Panc1 (cell line): Measurements from ENCODE around the gene GCNA. TPM values are rescaled to one million over a fixed set of nuclear protein-coding genes. Genes with fewer than 3 reads are reported as not detected.

Experiments used
- ATAC-seq: fragments of 200-7000 bp; cut with Tn5 transposase; 2 replicates; pipeline ENCODE4 v1.9.1; 2020; ENCODE audit warnings: mild to moderate bottlenecking, moderate library complexity
- BruUV-seq: library from RNA; stranded (reverse); fragments of 400-500 nt; replicated peaks from 2 replicates; lab custom pipeline; 2021; lab: Mats Ljungman, UMichigan
- CTCF ChIA-PET: fragments of 300-600 bp; sonication (Branson Sonifier 250); formaldehyde crosslinking; loops from one replicate; lab custom pipeline; 2022; ENCODE audit warnings: antibody characterized with exemption; lab: Charles Lee
- POLR2A ChIA-PET: fragments of 300-600 bp; sonication (Branson Sonifier 250); formaldehyde crosslinking; loops from one replicate; lab custom pipeline; 2022; ENCODE audit warnings: antibody characterized with exemption; lab: Charles Lee
- DNase-seq: peaks from one replicate; pipeline ENCODE4 v3.0.0-alpha.2; 2010; ENCODE audit warnings: low read depth, low spot score
- H3K27ac ChIP-seq: 2 replicates; pipeline ENCODE4 v1.5.1; 2011; ENCODE audit warnings: mild to moderate bottlenecking, low read length, inconsistent platforms
- H3K27me3 ChIP-seq: fragments of 200-500 bp; sonication (Bioruptor generic); 2 replicates; pipeline ENCODE4 v1.6.0; 2014; ENCODE audit warnings: low read length, inconsistent platforms; ENCODE audit not compliant: control insufficient read depth, insufficient read depth
- H3K36me3 ChIP-seq: fragments of 200-500 bp; sonication (Bioruptor generic); 2 replicates; pipeline ENCODE4 v1.5.1; 2014; ENCODE audit warnings: inconsistent platforms, mild to moderate bottlenecking, low read length, moderate library complexity; ENCODE audit not compliant: control insufficient read depth, insufficient read depth
- H3K4me1 ChIP-seq: 2 replicates; pipeline ENCODE4 v1.5.1; 2011; ENCODE audit warnings: inconsistent platforms, mild to moderate bottlenecking, low read length, moderate library complexity; ENCODE audit not compliant: control insufficient read depth, insufficient read depth
- H3K4me3 ChIP-seq, 2 experiments: 2 replicates each; pipeline ENCODE4 v1.5.1; 2011 to 2012; ENCODE audit warnings: low read depth in 2 of 2, low read length in 2 of 2, mild to moderate bottlenecking in 2 of 2, inconsistent platforms in 1 of 2, moderate library complexity in 1 of 2
- H3K9me3 ChIP-seq: fragments of 200-500 bp; sonication (Bioruptor generic); 2 replicates; pipeline ENCODE4 v1.5.1; 2014; ENCODE audit warnings: low read depth, mild to moderate bottlenecking, inconsistent platforms, low read length, moderate library complexity; ENCODE audit not compliant: control insufficient read depth, insufficient read depth
- CTCF ChIP-seq: fragments of 450-650 bp; IDR thresholded peaks from 2 replicates; pipeline ENCODE4 v1.5.1; 2017; ENCODE audit warnings: mild to moderate bottlenecking
- POLR2AphosphoS5 ChIP-seq: IDR thresholded peaks from 2 replicates; pipeline ENCODE4 v1.6.1; 2012; ENCODE audit warnings: mild to moderate bottlenecking, low read depth, low read length, moderate library complexity
- SIN3A ChIP-seq: IDR thresholded peaks from 2 replicates; pipeline ENCODE4 v1.6.1; 2012; ENCODE audit warnings: low read depth, mild to moderate bottlenecking, low read length, moderate library complexity, borderline replicate concordance; ENCODE audit not compliant: insufficient read depth
- TCF7L2 ChIP-seq: IDR thresholded peaks from 2 replicates; pipeline ENCODE4 v1.6.1; 2011; ENCODE audit warnings: mild to moderate bottlenecking, low read depth, low read length, inconsistent platforms
- in situ Hi-C: cut with HindIII; loops from 2 replicates; pipeline ENCODE4 v1.10.0; 2016; ENCODE audit warnings: low sequenced_read_pairs, low pct_unique_long_range_greater_than_20kb
- intact Hi-C: fragments of 100-400 bp; cut with micrococcal nuclease; formaldehyde crosslinking; loops from one replicate; pipeline ENCODE4 v1.10.0; 2022; ENCODE audit not compliant: unreplicated experiment
- total RNA-seq: library from RNA; stranded (reverse); gene quantifications from one replicate; pipeline ENCODE4 v1.2.1, GENCODE V29; 2021; ENCODE audit not compliant: unreplicated experiment
- TF ChIP-seq, protein P1 (sequence below), 2 experiments: IDR thresholded peaks; 2 replicates each; pipeline ENCODE4 v1.6.1; 2011 to 2012; ENCODE audit warnings: low read depth in 2 of 2, control low read depth in 1 of 2, low read length in 1 of 2, mild to moderate bottlenecking in 1 of 2, moderate library complexity in 1 of 2; ENCODE audit not compliant: insufficient read depth in 1 of 2

GCNA gene
- total RNA-seq, 1 experiment from 2014 or later: 4.0 TPM

- CTCF ChIA-PET: no interaction called here
- no TSS peak for BruUV-seq
- in situ Hi-C loops: no loop called here
Measured at GRCh38 chrX:71659959-71660358, 81.7 kb downstream of the GCNA start.

GRCh38 chrX:71660562-71661416, 82.6 kb downstream of the GCNA start:
- Histone ChIP-seq H3K4me1 (no peaks in the 10 kb centered on the region), H3K27ac (no peak overlapping the region), H3K4me3 (no peak overlapping the region), H3K36me3 (no peaks in the 10 kb centered on the region), H3K9me3 (no peaks in the 10 kb centered on the region), H3K27me3 (no peaks in the 10 kb centered on the region)
- BruUV-seq: no TSS peak
- in situ Hi-C loops (no loop called here), intact Hi-C loops (no loop called here)
- POLR2A ChIA-PET: no interaction called here
- DNase-seq: no peak
- TF ChIP-seq POLR2AphosphoS5: no peak
- CTCF ChIA-PET: no interaction called here
- ATAC-seq: no peak

More at GRCh38 chrX:71659959-71660358, 81.7 kb downstream of the GCNA start:
- Histone ChIP-seq H3K4me3 (no peak overlapping the region), H3K27me3 (no peaks in the 10 kb centered on the region), H3K4me1 (no peaks in the 10 kb centered on the region), H3K36me3 (no peaks in the 10 kb centered on the region), H3K27ac (no peak overlapping the region), H3K9me3 (no peaks in the 10 kb centered on the region)
- ATAC-seq (no peak), DNase-seq (no peak)
- intact Hi-C loops: no loop called here
- TF ChIP-seq POLR2AphosphoS5: no peak
- TF ChIP-seq CTCF: no peak
- TF ChIP-seq SIN3A: no peak
- no peak for TF ChIP-seq TCF7L2
- TF ChIP-seq, protein P1, sequence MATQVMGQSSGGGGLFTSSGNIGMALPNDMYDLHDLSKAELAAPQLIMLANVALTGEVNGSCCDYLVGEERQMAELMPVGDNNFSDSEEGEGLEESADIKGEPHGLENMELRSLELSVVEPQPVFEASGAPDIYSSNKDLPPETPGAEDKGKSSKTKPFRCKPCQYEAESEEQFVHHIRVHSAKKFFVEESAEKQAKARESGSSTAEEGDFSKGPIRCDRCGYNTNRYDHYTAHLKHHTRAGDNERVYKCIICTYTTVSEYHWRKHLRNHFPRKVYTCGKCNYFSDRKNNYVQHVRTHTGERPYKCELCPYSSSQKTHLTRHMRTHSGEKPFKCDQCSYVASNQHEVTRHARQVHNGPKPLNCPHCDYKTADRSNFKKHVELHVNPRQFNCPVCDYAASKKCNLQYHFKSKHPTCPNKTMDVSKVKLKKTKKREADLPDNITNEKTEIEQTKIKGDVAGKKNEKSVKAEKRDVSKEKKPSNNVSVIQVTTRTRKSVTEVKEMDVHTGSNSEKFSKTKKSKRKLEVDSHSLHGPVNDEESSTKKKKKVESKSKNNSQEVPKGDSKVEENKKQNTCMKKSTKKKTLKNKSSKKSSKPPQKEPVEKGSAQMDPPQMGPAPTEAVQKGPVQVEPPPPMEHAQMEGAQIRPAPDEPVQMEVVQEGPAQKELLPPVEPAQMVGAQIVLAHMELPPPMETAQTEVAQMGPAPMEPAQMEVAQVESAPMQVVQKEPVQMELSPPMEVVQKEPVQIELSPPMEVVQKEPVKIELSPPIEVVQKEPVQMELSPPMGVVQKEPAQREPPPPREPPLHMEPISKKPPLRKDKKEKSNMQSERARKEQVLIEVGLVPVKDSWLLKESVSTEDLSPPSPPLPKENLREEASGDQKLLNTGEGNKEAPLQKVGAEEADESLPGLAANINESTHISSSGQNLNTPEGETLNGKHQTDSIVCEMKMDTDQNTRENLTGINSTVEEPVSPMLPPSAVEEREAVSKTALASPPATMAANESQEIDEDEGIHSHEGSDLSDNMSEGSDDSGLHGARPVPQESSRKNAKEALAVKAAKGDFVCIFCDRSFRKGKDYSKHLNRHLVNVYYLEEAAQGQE (IDR thresholded peaks at IDR 0.05; ENCODE audit: insufficient read depth in 1 of 2, low read depth in 2 of 2, low read length in 1 of 2): no peak
- POLR2A ChIA-PET: interaction anchor here (0.6 kb wide), 1 partner anchor 358 kb away, joined by 3 read pairs; no protein-coding TSS in a partner anchor

GRCh38 chrX:71661919-71662318, 83.7 kb downstream of the GCNA start:
- TF ChIP-seq CTCF (no peak), TCF7L2 (no peak), SIN3A (no peak), POLR2AphosphoS5 (no peak)
- TF ChIP-seq, protein P1 (IDR thresholded peaks at IDR 0.05; ENCODE audit: insufficient read depth in 1 of 2, low read depth in 2 of 2, low read length in 1 of 2): no peak
- H3K4me1 ChIP-seq: no peaks in the 10 kb centered on the region
- intact Hi-C loops: no loop called here
- ChIA-PET CTCF (no interaction called here), POLR2A (no interaction called here)
- no peaks in the 10 kb centered on the region for H3K27me3 ChIP-seq
- no peak overlapping the region for H3K4me3 ChIP-seq
- BruUV-seq: no TSS peak
- ATAC-seq (no peak), DNase-seq (no peak)
- H3K9me3 ChIP-seq: no peaks in the 10 kb centered on the region
- H3K27ac ChIP-seq: no peak overlapping the region
- in situ Hi-C loops: no loop called here
- H3K36me3 ChIP-seq: no peaks in the 10 kb centered on the region
